GM23248 (cell line): Measurements from ENCODE around the gene PTPRK. TPM values are rescaled to one million over a fixed set of nuclear protein-coding genes. Genes with fewer than 3 reads are reported as not detected.

Source experiments
- DNase-seq: peaks from one replicate; pipeline ENCODE4 v3.0.0-alpha.2; 2015
- H2AFZ ChIP-seq: fragments of 200-600 bp; sonication (generic); 2 replicates; pipeline ENCODE4 v1.6.1; 2016; ENCODE audit warnings: antibody characterized with exemption
- H3F3A ChIP-seq: fragments of 200-600 bp; sonication (generic); 2 replicates; pipeline ENCODE4 v1.6.1; 2016; ENCODE audit warnings: mild to moderate bottlenecking, antibody characterized with exemption, mixed run types; ENCODE audit not compliant: insufficient read depth
- H3K27ac ChIP-seq: fragments of 200-600 bp; sonication (generic); 2 replicates; pipeline ENCODE4 v1.5.1; 2016; ENCODE audit warnings: mild to moderate bottlenecking
- H3K27me3 ChIP-seq: fragments of 200-600 bp; sonication (generic); replicated peaks from 2 replicates; pipeline ENCODE4 v1.6.1; 2016; ENCODE audit warnings: mild to moderate bottlenecking; ENCODE audit not compliant: insufficient read depth
- H3K36me3 ChIP-seq: fragments of 200-600 bp; sonication (generic); 2 replicates; pipeline ENCODE4 v1.6.1; 2016; ENCODE audit warnings: low read depth, mild to moderate bottlenecking
- H3K4me1 ChIP-seq: fragments of 200-600 bp; sonication (generic); 2 replicates; pipeline ENCODE4 v1.6.1; 2016; ENCODE audit warnings: mild to moderate bottlenecking; ENCODE audit not compliant: insufficient read depth
- H3K4me2 ChIP-seq: fragments of 200-600 bp; sonication (generic); one replicate; pipeline ENCODE4 v1.6.1; 2016; ENCODE audit warnings: mild to moderate bottlenecking; ENCODE audit not compliant: unreplicated experiment
- H3K4me3 ChIP-seq: fragments of 200-600 bp; sonication (generic); 2 replicates; pipeline ENCODE4 v1.5.1; 2016; ENCODE audit warnings: mild to moderate bottlenecking
- H3K79me2 ChIP-seq: fragments of 200-600 bp; sonication (generic); 2 replicates; pipeline ENCODE4 v1.6.1; 2016; ENCODE audit warnings: mild to moderate bottlenecking; ENCODE audit not compliant: insufficient read depth
- H3K9ac ChIP-seq: fragments of 200-600 bp; sonication (generic); 2 replicates; pipeline ENCODE4 v1.6.1; 2016; ENCODE audit warnings: mild to moderate bottlenecking
- H3K9me2 ChIP-seq: fragments of 200-600 bp; sonication (generic); 2 replicates; pipeline ENCODE4 v1.6.1; 2016; ENCODE audit warnings: mixed run types, mild to moderate bottlenecking, moderate library complexity; ENCODE audit not compliant: insufficient read depth
- H3K9me3 ChIP-seq: fragments of 200-600 bp; sonication (generic); one replicate; pipeline ENCODE4 v1.6.1; 2017; ENCODE audit warnings: low read depth
- H4K20me1 ChIP-seq: fragments of 200-600 bp; sonication (generic); 2 replicates; pipeline ENCODE4 v1.6.0; 2016; ENCODE audit not compliant: insufficient read depth
- EZH2 ChIP-seq: fragments of 200-600 bp; sonication (generic); IDR thresholded peaks from 2 replicates; pipeline ENCODE4 v1.6.1; 2018; ENCODE audit warnings: antibody characterized with exemption, mild to moderate bottlenecking; ENCODE audit not compliant: insufficient read depth, poor library complexity, severe bottlenecking
- EZH2phosphoT487 ChIP-seq: fragments of 200-600 bp; sonication (generic); IDR thresholded peaks from 2 replicates; pipeline ENCODE4 v1.6.1; 2018; ENCODE audit warnings: antibody characterized with exemption, moderate library complexity, mild to moderate bottlenecking, low read depth; ENCODE audit not compliant: insufficient read depth
- WGBS, 2 experiments: methylation state at CpG; one replicate each; pipeline ENCODE4 v1.1.6; 2015 to 2017; ENCODE audit warnings: low lambda C conversion rate in 2 of 2, low coverage in 1 of 2; ENCODE audit errors: missing lambda C conversion rate in 2 of 2; 5-methylcytosine and 5-hydroxymethylcytosine counted together
- in situ Hi-C: fragments of 300-500 bp; cut with MboI; formaldehyde crosslinking; loops from 2 replicates; pipeline ENCODE4 v1.15.0; 2020
- polyA plus RNA-seq: library from polyadenylated mRNA; unstranded; fragments of >200 nt; fragmentation: Nextera tagmentation; extraction: Ambion mirVana; gene quantifications from 2 replicates; pipeline ENCODE4 v1.2.1, GENCODE V29; 2016
- total RNA-seq: library from RNA; depleted of rRNA; stranded (reverse); fragments of >200 nt; shearing (Covaris generic); gene quantifications from 2 replicates; pipeline ENCODE4 v1.2.3, GENCODE V29; 2014

The PTPRK gene
- total and polyA plus RNA-seq, 2 experiments from 2014 or later: 22.3 to 34.5 TPM

DNA sequence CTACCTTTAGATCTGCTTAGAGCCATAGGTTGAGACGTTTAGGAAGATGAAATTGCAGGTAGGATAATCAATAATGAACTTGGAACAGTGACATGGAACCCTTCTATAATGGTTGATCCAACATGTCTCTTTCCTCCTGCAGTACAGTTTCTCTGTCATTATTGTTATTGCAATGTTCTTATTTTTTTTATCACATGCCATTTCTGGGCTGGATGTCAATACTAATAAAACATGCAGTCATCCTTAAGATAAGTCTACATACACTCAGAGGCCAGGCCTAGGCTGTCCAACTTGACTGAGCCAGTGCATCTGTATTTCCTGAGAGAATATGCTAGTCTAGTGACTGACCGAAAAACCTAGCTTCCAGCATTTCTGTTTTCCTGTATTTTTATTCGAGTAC lies 544.3 kb downstream of the PTPRK start:
- H3K4me1 ChIP-seq: peaks cover 5% of the 10 kb centered on the region
- no peak overlapping the region for H3K27ac ChIP-seq
- no peak overlapping the region for H3K9ac ChIP-seq
- H3K9me3 ChIP-seq: no peaks in the 10 kb centered on the region
- no peaks in the 10 kb centered on the region for H3K79me2 ChIP-seq
- TF ChIP-seq EZH2phosphoT487: no peak
- TF ChIP-seq EZH2: no peak
- H3K4me3 ChIP-seq: no peak overlapping the region
- H4K20me1 ChIP-seq: no peaks in the 10 kb centered on the region
- 80 to 85% methylated on average over 3 of the region's 3 CpGs for WGBS, 2 experiments
- no peaks in the 10 kb centered on the region for H3F3A ChIP-seq
- H3K9me2 ChIP-seq: no peaks in the 10 kb centered on the region
- H2AFZ ChIP-seq: no peak overlapping the region
- no peaks in the 10 kb centered on the region for H3K27me3 ChIP-seq
- H3K4me2 ChIP-seq: no peak overlapping the region
- no peak for DNase-seq
- in situ Hi-C loops: no loop called here
- H3K36me3 ChIP-seq: peaks cover 17% of the 10 kb centered on the region

DNA sequence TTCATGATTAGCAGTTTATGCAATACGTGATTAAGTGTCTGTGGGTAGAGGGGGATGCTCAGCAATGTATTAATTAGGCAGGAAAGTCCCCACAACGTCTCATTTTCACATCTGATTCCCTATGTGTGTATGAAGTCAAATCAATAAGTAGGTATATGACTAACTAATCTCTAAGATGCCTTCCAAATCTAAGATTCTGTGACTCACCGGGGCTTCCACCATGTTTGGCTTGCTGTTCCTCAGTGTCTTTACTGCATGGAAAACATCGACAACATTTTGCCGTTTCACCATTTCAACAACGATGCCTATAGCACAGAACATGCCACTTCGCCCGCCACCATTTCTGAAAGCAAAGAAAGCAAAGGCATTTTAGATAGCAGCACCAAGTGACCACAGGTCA lies 547.6 kb downstream of the PTPRK start:
- 90 to 93% methylated on average over 8 of the region's 8 CpGs for WGBS, 2 experiments
- H3K4me2 ChIP-seq: no peak overlapping the region
- no peak for DNase-seq

DNA sequence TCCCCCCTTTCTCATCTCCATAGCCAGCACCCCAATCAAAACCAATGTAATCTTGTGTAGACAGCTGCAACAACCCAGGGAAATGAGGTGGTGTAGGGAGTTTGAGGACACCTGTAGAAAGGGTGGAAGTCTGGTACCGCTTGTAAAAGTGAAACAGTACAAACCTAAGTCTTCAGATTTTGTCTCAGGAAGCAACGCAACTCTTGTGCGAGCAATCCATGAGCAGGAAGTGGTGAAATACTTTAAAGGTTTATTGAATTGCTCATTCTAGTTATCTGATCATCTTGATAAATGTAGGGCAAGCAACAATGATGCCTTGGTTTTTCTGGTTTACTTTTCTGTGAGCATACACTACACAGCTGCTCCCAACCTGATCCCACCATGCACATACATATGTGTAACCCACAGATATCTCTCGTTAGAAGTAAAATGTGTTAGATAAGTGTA lies 548.4 kb downstream of the PTPRK start:
- Histone ChIP-seq H3K27me3 (no peaks in the 10 kb centered on the region), H4K20me1 (no peaks in the 10 kb centered on the region), H3K4me3 (no peak overlapping the region), H3K4me2 (peak overlapping the region; percentile 37), H3K4me1 (peaks cover 5% of the 10 kb centered on the region), H3K27ac (no peak overlapping the region), H3K9ac (no peak overlapping the region), H3K9me3 (no peaks in the 10 kb centered on the region), H3F3A (no peaks in the 10 kb centered on the region), H3K36me3 (peaks cover 22% of the 10 kb centered on the region), H3K9me2 (0 out of 2 replicates have a peak, but pooled peaks cover 4% of the 10 kb centered on the region), H3K79me2 (no peaks in the 10 kb centered on the region), H2AFZ (no peak overlapping the region)
- TF ChIP-seq EZH2: no peak
- TF ChIP-seq EZH2phosphoT487: no peak
- 56 to 64% methylated on average over 4 of the region's 4 CpGs for WGBS, 2 experiments
- DNase-seq: peak; percentile 63
- in situ Hi-C loops: no loop called here

More for the DNA sequence above, 547.6 kb downstream of the PTPRK start:
- in situ Hi-C loops: no loop called here
- no peak overlapping the region for H3K9ac ChIP-seq
- H3K9me2 ChIP-seq: 0 out of 2 replicates have a peak, but pooled peaks cover 4% of the 10 kb centered on the region
- no peaks in the 10 kb centered on the region for H3F3A ChIP-seq
- no peak overlapping the region for H2AFZ ChIP-seq
- H3K4me1 ChIP-seq: peaks cover 5% of the 10 kb centered on the region
- no peaks in the 10 kb centered on the region for H3K9me3 ChIP-seq
- no peak overlapping the region for H3K27ac ChIP-seq
- peaks cover 25% of the 10 kb centered on the region for H3K36me3 ChIP-seq
- no peaks in the 10 kb centered on the region for H4K20me1 ChIP-seq
- no peak overlapping the region for H3K4me3 ChIP-seq
- no peaks in the 10 kb centered on the region for H3K27me3 ChIP-seq
- TF ChIP-seq EZH2 (no peak), EZH2phosphoT487 (no peak)
- no peaks in the 10 kb centered on the region for H3K79me2 ChIP-seq

DNA sequence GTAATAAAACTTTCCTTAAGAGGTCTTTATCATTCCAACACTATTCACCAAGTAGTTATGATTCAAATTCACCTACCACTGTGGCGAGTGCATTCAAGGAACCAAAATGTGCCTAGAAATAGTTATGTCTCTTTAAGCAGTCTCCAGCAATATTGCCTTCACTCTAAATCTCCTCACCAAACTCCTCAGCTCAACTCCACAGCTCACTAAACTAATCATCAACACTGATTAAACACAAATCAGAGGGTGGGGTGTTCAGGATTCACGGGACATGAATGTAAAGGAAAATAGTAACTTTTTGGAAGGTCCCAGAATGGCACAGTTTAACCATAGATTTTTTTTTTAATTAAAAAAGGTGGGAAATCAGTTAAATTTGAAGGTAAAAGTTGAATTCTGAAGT lies 549.0 kb downstream of the PTPRK start:
- DNase-seq: no peak
- H4K20me1 ChIP-seq: no peaks in the 10 kb centered on the region
- H3K36me3 ChIP-seq: peaks cover 22% of the 10 kb centered on the region
- H3K9me2 ChIP-seq: 0 out of 2 replicates have a peak, but pooled peaks cover 4% of the 10 kb centered on the region
- H3K4me2 ChIP-seq: no peak overlapping the region
- no peaks in the 10 kb centered on the region for H3K79me2 ChIP-seq
- H2AFZ ChIP-seq: no peak overlapping the region
- 92 to 98% methylated on average over 2 of the region's 2 CpGs for WGBS, 2 experiments
- H3K4me1 ChIP-seq: peaks cover 5% of the 10 kb centered on the region
- TF ChIP-seq EZH2phosphoT487: no peak
- no peak for TF ChIP-seq EZH2
- no peaks in the 10 kb centered on the region for H3K27me3 ChIP-seq
- no peak overlapping the region for H3K27ac ChIP-seq
- in situ Hi-C loops: no loop called here
- H3K9me3 ChIP-seq: no peaks in the 10 kb centered on the region
- no peak overlapping the region for H3K9ac ChIP-seq
- H3K4me3 ChIP-seq: no peak overlapping the region
- H3F3A ChIP-seq: no peaks in the 10 kb centered on the region

DNA sequence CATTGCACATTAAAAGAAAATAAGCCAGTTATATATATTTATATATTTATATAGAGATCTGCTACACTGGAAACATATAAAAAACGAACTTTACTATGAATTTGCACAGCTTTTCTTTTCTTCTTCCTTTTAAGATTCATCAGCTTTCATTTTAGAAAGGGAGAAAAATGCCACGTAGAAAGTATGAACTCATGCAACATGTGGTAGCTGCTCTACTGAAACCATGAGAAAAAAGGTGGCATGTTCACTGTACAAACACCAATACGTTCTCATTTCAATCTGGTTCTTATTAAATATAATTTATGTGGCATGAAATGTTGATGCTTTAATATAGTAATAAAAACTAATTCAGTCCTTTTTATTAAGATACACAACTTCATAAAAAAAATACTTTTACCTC lies 550.7 kb downstream of the PTPRK start:
- H3K9ac ChIP-seq: no peak overlapping the region
- no peaks in the 10 kb centered on the region for H3K27me3 ChIP-seq
- H3K4me3 ChIP-seq: no peak overlapping the region
- no peak for TF ChIP-seq EZH2
- no peak for TF ChIP-seq EZH2phosphoT487
- no peak overlapping the region for H3K27ac ChIP-seq
- H4K20me1 ChIP-seq: no peaks in the 10 kb centered on the region
- no peak for DNase-seq
- H2AFZ ChIP-seq: no peak overlapping the region
- no peaks in the 10 kb centered on the region for H3K79me2 ChIP-seq
- peaks cover 5% of the 10 kb centered on the region for H3K4me1 ChIP-seq
- H3K36me3 ChIP-seq: peaks cover 22% of the 10 kb centered on the region
- 0 out of 2 replicates have a peak, but pooled peaks cover 4% of the 10 kb centered on the region for H3K9me2 ChIP-seq
- H3F3A ChIP-seq: no peaks in the 10 kb centered on the region
- no peak overlapping the region for H3K4me2 ChIP-seq
- WGBS, 2 experiments: 62 to 66% methylated on average over 3 of the region's 3 CpGs
- no peaks in the 10 kb centered on the region for H3K9me3 ChIP-seq
- in situ Hi-C loops: no loop called here
